Small intestine (tissue), 7 donors: ENCODE data around the gene USP38. TPM values are rescaled to one million over a fixed set of nuclear protein-coding genes. Genes with fewer than 3 reads are reported as not detected.
A peak's percentile ranks its signal among the peaks of the same experiment; 100 is the strongest.

ENCODE experiments used
- DNase-seq, 2 donors: peaks; one replicate each; pipeline versions ENCODE4 v3.0.0 to v3.0.0-alpha.2; 2013
- FAIRE-seq: peaks from 2 replicates; lab custom pipeline; 2012; peaks lifted over from hg19 to GRCh38; lab: Jason Lieb, UNC
- H3K27ac ChIP-seq, 3 donors: one replicate each; pipeline ENCODE4 v1.5.1; 2013; ENCODE audit warnings: low read length in 2 of 3, mild to moderate bottlenecking in 2 of 3, control low read depth in 1 of 3, inconsistent platforms in 1 of 3, low read depth in 1 of 3, moderate library complexity in 1 of 3
- H3K27me3 ChIP-seq, 3 donors: one replicate each; pipeline ENCODE4 v1.6.1; 2013; ENCODE audit warnings: low read length in 3 of 3, inconsistent platforms in 1 of 3; ENCODE audit not compliant: control insufficient read depth in 3 of 3, insufficient read depth in 3 of 3
- H3K36me3 ChIP-seq, 3 donors: one replicate each; pipeline ENCODE4 v1.6.1; 2013; ENCODE audit warnings: low read length in 3 of 3, inconsistent platforms in 1 of 3, low read depth in 1 of 3, mild to moderate bottlenecking in 1 of 3, moderate library complexity in 1 of 3; ENCODE audit not compliant: control insufficient read depth in 3 of 3, insufficient read depth in 2 of 3
- H3K4me1 ChIP-seq, 3 donors: one replicate each; pipeline ENCODE4 v1.6.1; 2013; ENCODE audit warnings: low read length in 2 of 3, inconsistent platforms in 1 of 3, low read depth in 1 of 3, mild to moderate bottlenecking in 1 of 3, moderate library complexity in 1 of 3; ENCODE audit not compliant: control insufficient read depth in 3 of 3, insufficient read depth in 2 of 3
- H3K4me3 ChIP-seq, 3 donors: one replicate each; pipeline ENCODE4 v1.5.1; 2013; ENCODE audit warnings: low read length in 3 of 3, control low read depth in 1 of 3, inconsistent platforms in 1 of 3, low read depth in 1 of 3, mild to moderate bottlenecking in 1 of 3, moderate library complexity in 1 of 3
- H3K9me3 ChIP-seq, 2 donors: one replicate each; pipeline ENCODE4 v1.6.1; 2013; ENCODE audit warnings: low read depth in 1 of 2, low read length in 1 of 2; ENCODE audit not compliant: control insufficient read depth in 2 of 2, insufficient read depth in 1 of 2
- WGBS, 3 donors: extraction: QIAGEN DNeasy Blood & Tissue Kit; methylation state at CpG; one replicate each; pipeline ENCODE4 v1.1.7; 2013; 5-methylcytosine and 5-hydroxymethylcytosine counted together
- polyA plus RNA-seq, 4 donors: library from polyadenylated mRNA; stranded (reverse) in 3 of 4; unstranded in 1 of 4; fragments of 200-250 nt in 3 of 4; fragments of 120-200 nt in 1 of 4; gene quantifications; one replicate each; pipeline versions ENCODE4 v1.2.1 to v1.2.3, GENCODE V29; 2013
- donor health status: healthy with polysubstance abuse.
- donor health status: control.
- donor health status: control.
- donor health status: Bipolar disorder and iron deficiency.
- donor health status: healthy.

The USP38 gene
- polyA plus RNA-seq, 4 donors = 7.0 to 25.8 (median 9.1) TPM

DNA sequence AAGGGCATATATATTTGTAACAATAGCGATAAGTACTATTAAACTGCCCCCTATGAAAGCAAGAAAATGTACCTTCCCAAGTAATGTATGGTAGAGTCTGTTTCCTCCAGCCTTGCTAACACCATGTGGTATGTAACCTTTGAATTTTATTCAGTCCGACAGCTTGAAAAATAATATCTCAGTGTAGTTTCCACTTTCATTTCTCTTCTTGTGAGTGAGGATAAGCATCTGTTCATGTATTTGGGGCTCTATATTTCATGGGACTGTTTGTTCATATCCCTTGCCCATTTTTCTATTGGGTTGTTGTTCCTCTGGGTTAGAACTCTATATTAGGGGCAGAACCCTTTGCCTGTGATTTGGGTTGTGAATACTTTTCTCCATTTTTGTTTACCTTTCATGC lies 58.3 kb downstream of the USP38 start:
- Histone ChIP-seq H3K36me3 (no peaks in the 10 kb centered on the region), H3K9me3 (peaks cover 0 to 5% of the 10 kb centered on the region in 2 donors), H3K27ac (no peak overlapping the region), H3K27me3 (no peaks in the 10 kb centered on the region), H3K4me1 (peaks cover 0 to 11% (median 0%) of the 10 kb centered on the region in 3 donors), H3K4me3 (no peak overlapping the region)
- DNase-seq = no peak
- 89 to 94% (median 90%) methylated on average over 2 of the region's 2 CpGs for WGBS, 3 donors
- FAIRE-seq = no peak

- Histone ChIP-seq H3K27ac (no peak overlapping the region), H3K4me3 (no peak overlapping the region), H3K9me3 (peaks cover 0 to 3% of the 10 kb centered on the region in 2 donors), H3K27me3 (no peaks in the 10 kb centered on the region), H3K36me3 (no peaks in the 10 kb centered on the region), H3K4me1 (peaks cover 0 to 2% (median 0%) of the 10 kb centered on the region in 3 donors)
- no peak for FAIRE-seq
- 79 to 90% (median 87%) methylated on average over 4 of the region's 4 CpGs for WGBS, 3 donors
- no peak for DNase-seq
Observed at GRCh38 chr4:143246977-143247376, 62.3 kb downstream of the USP38 start.

DNA sequence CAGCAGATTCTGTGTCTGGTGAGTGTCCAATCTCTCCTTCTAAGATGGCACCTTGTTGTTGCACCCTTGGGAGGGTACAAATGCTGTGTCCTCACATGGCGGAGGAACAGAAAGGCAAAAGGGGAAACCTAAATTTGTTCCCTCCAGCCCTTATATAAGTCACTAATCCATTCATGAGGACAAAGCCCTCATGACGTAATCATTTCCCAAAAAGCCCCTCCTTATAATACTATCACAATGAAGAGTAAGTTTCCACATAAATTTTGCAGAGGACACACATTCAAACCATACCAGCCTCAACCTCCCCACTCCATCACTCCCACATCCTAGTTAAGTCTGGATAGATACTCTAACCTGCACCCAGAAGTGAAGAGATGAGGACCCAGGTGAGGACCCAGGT lies 63.1 kb downstream of the USP38 start:
- WGBS, 3 donors = 93 to 96% (median 94%) methylated on average over 2 of the region's 2 CpGs
- DNase-seq = no peak
- H3K27me3 ChIP-seq = no peaks in the 10 kb centered on the region
- no peak for FAIRE-seq
- no peak overlapping the region for H3K4me3 ChIP-seq
- H3K27ac ChIP-seq = no peak overlapping the region
- no peaks in the 10 kb centered on the region for H3K4me1 ChIP-seq
- H3K9me3 ChIP-seq = no peaks in the 10 kb centered on the region
- no peaks in the 10 kb centered on the region for H3K36me3 ChIP-seq

- no peaks in the 10 kb centered on the region for H3K9me3 ChIP-seq
- FAIRE-seq (no peak), DNase-seq (no peak)
- 25 to 82% (median 50%) methylated on average over 4 of the region's 4 CpGs for WGBS, 3 donors
- no peak overlapping the region for H3K27ac ChIP-seq
- no peak overlapping the region for H3K4me3 ChIP-seq
- H3K36me3 ChIP-seq = no peaks in the 10 kb centered on the region
- H3K27me3 ChIP-seq = no peaks in the 10 kb centered on the region
- H3K4me1 ChIP-seq = no peaks in the 10 kb centered on the region
Observed at GRCh38 chr4:143248827-143249226, 64.1 kb downstream of the USP38 start.

DNA sequence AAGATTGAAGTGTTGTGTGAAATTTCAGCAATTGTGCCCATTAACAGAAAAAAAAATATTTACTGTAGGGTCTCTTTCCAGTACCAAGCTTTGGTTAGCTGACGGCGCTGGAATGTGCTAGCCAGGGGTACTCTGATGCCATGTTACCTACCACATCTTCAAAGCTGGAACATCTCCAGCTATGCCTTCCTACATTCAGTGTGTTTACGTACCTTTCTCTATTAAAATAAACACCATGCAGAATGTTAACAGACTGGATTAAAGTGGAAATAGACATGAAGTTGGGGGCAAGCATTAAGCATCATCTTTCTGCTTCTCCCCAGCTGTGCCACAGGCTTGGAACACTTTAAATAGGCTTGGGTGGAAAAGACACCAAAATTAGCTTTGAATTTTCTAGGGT lies 65.9 kb downstream of the USP38 start:
- Histone ChIP-seq H3K36me3 (no peaks in the 10 kb centered on the region), H3K9me3 (no peaks in the 10 kb centered on the region), H3K27me3 (no peaks in the 10 kb centered on the region), H3K4me3 (no peak overlapping the region), H3K27ac (no peak overlapping the region), H3K4me1 (no peaks in the 10 kb centered on the region)
- DNase-seq = no peak
- FAIRE-seq = no peak
- 88 to 96% (median 88%) methylated on average over 3 of the region's 3 CpGs for WGBS, 3 donors

GRCh38 chr4:143251348-143251747 lies 66.6 kb downstream of the USP38 start:
- Histone ChIP-seq H3K36me3 (no peaks in the 10 kb centered on the region), H3K4me3 (no peak overlapping the region), H3K9me3 (no peaks in the 10 kb centered on the region), H3K4me1 (no peaks in the 10 kb centered on the region), H3K27ac (no peak overlapping the region), H3K27me3 (no peaks in the 10 kb centered on the region)
- no peak for DNase-seq
- 70 to 91% (median 72%) methylated on average over 1 of the region's 1 CpG for WGBS, 3 donors
- no peak for FAIRE-seq

- Histone ChIP-seq H3K4me3 (no peak overlapping the region), H3K36me3 (no peaks in the 10 kb centered on the region), H3K4me1 (no peaks in the 10 kb centered on the region), H3K9me3 (no peaks in the 10 kb centered on the region), H3K27me3 (no peaks in the 10 kb centered on the region), H3K27ac (no peak overlapping the region)
- FAIRE-seq (no peak), DNase-seq (peak in 1 of 2 donors; percentile 14)
- WGBS, 3 donors = 2 to 89% (median 55%) methylated on average over 1 of the region's 1 CpG
Observed at GRCh38 chr4:143251779-143252178, 67.1 kb downstream of the USP38 start.

DNA sequence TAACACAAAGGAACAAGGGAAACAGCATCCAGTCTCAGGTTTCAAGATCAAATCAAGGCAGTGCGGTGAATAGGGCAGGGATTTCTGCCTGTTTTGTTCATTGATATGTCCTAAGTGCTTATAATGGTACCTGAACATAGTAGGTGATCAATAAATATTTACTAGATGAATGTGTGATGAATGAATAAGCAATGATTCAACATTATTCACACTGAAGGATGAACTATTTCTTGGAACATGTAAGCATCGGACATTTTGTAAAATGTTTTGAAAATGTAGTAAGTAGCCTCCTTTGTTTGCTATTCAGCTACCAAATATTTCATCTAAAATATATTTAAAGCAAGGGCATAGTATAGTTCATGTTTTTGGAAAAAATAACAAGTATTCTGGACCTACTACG lies 67.8 kb downstream of the USP38 start:
- DNase-seq (no peak), FAIRE-seq (no peak)
- no peak overlapping the region for H3K27ac ChIP-seq
- H3K36me3 ChIP-seq = no peaks in the 10 kb centered on the region
- H3K4me1 ChIP-seq = no peaks in the 10 kb centered on the region
- 93 to 97% (median 97%) methylated on average over 3 of the region's 3 CpGs for WGBS, 3 donors
- no peak overlapping the region for H3K4me3 ChIP-seq
- H3K27me3 ChIP-seq = no peaks in the 10 kb centered on the region
- H3K9me3 ChIP-seq = no peaks in the 10 kb centered on the region

GRCh38 chr4:143253166-143253565 lies 68.4 kb downstream of the USP38 start:
- Histone ChIP-seq H3K4me1 (no peaks in the 10 kb centered on the region), H3K27ac (no peak overlapping the region), H3K36me3 (no peaks in the 10 kb centered on the region), H3K9me3 (no peaks in the 10 kb centered on the region), H3K27me3 (no peaks in the 10 kb centered on the region), H3K4me3 (no peak overlapping the region)
- DNase-seq = no peak
- 62 to 84% (median 80%) methylated on average over 2 of the region's 2 CpGs for WGBS, 3 donors
- FAIRE-seq = no peak
